ENCODE results near the gene ACP7. TPM values are rescaled to one million over a fixed set of nuclear protein-coding genes. Genes with fewer than 3 reads are reported as not detected.

Gene ACP7
- total and polyA plus RNA-seq, 2 experiments from 2014 or later: 0.27 to 0.45 TPM

DNA sequence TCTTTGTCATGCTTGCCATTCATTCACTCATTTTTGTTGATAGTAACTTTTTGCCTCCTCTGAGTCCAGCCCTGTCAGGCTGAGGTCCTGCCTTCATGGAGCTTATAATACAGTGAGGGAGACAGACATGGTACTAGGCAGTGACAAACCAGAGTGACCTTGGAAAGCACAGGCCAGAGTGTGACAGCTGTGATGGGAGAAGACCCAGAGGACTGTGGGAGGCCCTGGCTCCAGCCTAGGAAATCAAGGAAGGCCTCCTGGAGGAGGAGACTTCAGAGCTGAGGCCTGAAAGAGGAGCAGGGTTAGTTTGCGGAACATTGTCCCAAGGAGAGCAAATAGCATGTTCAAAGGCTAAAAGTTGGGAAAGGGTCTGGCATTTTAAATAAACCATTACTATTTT is 61.9 kb downstream of the ACP7 start:
- Mint-ChIP-seq H3K9me3 (0 out of 3 replicates have a peak, but pooled peaks cover 6% of the 10 kb centered on the region), H3K36me3 (ENCODE audit: low read depth) (peaks cover 10% of the 10 kb centered on the region), H3K27ac (no peak overlapping the region), H3K4me1 (peaks cover 59% of the 10 kb centered on the region), H3K27me3 (ENCODE audit: insufficient read depth, low read depth, poor library complexity) (peaks cover 13% of the 10 kb centered on the region), H3K4me3 (no peak overlapping the region)
- Histone ChIP-seq H3K4me3 (no peak overlapping the region), H2AFZ (no peak overlapping the region), H3F3A (replicated peaks; ENCODE audit: low read depth) (peaks cover 15% of the 10 kb centered on the region; the same call in 1 of the 2 replicates), H3K79me2 (replicated peaks; ENCODE audit: insufficient read depth) (peaks cover 72% of the 10 kb centered on the region), H3K9me2 (ENCODE audit: insufficient read depth) (no peaks in the 10 kb centered on the region), H3K36me3 (ENCODE audit: insufficient read depth) (no peaks in the 10 kb centered on the region), H3K4me1 (ENCODE audit: insufficient read depth) (peaks cover 34% of the 10 kb centered on the region), H4K20me1 (replicated peaks; ENCODE audit: insufficient read depth) (peaks cover 19% of the 10 kb centered on the region), H3K27me3 (ENCODE audit: insufficient read depth) (no peaks in the 10 kb centered on the region), H3K4me2 (peak overlapping the region; percentile 65), H3K27ac (ENCODE audit: low read depth) (no peak overlapping the region)
- ATAC-seq (no peak), DNase-seq (ENCODE audit: low spot score) (no peak)
- TF ChIP-seq, protein P1, sequence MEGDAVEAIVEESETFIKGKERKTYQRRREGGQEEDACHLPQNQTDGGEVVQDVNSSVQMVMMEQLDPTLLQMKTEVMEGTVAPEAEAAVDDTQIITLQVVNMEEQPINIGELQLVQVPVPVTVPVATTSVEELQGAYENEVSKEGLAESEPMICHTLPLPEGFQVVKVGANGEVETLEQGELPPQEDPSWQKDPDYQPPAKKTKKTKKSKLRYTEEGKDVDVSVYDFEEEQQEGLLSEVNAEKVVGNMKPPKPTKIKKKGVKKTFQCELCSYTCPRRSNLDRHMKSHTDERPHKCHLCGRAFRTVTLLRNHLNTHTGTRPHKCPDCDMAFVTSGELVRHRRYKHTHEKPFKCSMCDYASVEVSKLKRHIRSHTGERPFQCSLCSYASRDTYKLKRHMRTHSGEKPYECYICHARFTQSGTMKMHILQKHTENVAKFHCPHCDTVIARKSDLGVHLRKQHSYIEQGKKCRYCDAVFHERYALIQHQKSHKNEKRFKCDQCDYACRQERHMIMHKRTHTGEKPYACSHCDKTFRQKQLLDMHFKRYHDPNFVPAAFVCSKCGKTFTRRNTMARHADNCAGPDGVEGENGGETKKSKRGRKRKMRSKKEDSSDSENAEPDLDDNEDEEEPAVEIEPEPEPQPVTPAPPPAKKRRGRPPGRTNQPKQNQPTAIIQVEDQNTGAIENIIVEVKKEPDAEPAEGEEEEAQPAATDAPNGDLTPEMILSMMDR (conservative IDR thresholded peaks at IDR 0.05; ENCODE audit: low read depth in 2 of 2): no peak
- TF ChIP-seq CREB1 (CRISPR knock-in tag; IDR thresholded peaks at IDR 0.05; ENCODE audit: low read depth) (no peak), STAT1 (IDR thresholded peaks at IDR 0.05; ENCODE audit: unreplicated experiment) (no peak), EZH2phosphoT487 (IDR thresholded peaks at IDR 0.05; ENCODE audit: unreplicated experiment) (no peak)
- TF ChIP-seq, protein P2, sequence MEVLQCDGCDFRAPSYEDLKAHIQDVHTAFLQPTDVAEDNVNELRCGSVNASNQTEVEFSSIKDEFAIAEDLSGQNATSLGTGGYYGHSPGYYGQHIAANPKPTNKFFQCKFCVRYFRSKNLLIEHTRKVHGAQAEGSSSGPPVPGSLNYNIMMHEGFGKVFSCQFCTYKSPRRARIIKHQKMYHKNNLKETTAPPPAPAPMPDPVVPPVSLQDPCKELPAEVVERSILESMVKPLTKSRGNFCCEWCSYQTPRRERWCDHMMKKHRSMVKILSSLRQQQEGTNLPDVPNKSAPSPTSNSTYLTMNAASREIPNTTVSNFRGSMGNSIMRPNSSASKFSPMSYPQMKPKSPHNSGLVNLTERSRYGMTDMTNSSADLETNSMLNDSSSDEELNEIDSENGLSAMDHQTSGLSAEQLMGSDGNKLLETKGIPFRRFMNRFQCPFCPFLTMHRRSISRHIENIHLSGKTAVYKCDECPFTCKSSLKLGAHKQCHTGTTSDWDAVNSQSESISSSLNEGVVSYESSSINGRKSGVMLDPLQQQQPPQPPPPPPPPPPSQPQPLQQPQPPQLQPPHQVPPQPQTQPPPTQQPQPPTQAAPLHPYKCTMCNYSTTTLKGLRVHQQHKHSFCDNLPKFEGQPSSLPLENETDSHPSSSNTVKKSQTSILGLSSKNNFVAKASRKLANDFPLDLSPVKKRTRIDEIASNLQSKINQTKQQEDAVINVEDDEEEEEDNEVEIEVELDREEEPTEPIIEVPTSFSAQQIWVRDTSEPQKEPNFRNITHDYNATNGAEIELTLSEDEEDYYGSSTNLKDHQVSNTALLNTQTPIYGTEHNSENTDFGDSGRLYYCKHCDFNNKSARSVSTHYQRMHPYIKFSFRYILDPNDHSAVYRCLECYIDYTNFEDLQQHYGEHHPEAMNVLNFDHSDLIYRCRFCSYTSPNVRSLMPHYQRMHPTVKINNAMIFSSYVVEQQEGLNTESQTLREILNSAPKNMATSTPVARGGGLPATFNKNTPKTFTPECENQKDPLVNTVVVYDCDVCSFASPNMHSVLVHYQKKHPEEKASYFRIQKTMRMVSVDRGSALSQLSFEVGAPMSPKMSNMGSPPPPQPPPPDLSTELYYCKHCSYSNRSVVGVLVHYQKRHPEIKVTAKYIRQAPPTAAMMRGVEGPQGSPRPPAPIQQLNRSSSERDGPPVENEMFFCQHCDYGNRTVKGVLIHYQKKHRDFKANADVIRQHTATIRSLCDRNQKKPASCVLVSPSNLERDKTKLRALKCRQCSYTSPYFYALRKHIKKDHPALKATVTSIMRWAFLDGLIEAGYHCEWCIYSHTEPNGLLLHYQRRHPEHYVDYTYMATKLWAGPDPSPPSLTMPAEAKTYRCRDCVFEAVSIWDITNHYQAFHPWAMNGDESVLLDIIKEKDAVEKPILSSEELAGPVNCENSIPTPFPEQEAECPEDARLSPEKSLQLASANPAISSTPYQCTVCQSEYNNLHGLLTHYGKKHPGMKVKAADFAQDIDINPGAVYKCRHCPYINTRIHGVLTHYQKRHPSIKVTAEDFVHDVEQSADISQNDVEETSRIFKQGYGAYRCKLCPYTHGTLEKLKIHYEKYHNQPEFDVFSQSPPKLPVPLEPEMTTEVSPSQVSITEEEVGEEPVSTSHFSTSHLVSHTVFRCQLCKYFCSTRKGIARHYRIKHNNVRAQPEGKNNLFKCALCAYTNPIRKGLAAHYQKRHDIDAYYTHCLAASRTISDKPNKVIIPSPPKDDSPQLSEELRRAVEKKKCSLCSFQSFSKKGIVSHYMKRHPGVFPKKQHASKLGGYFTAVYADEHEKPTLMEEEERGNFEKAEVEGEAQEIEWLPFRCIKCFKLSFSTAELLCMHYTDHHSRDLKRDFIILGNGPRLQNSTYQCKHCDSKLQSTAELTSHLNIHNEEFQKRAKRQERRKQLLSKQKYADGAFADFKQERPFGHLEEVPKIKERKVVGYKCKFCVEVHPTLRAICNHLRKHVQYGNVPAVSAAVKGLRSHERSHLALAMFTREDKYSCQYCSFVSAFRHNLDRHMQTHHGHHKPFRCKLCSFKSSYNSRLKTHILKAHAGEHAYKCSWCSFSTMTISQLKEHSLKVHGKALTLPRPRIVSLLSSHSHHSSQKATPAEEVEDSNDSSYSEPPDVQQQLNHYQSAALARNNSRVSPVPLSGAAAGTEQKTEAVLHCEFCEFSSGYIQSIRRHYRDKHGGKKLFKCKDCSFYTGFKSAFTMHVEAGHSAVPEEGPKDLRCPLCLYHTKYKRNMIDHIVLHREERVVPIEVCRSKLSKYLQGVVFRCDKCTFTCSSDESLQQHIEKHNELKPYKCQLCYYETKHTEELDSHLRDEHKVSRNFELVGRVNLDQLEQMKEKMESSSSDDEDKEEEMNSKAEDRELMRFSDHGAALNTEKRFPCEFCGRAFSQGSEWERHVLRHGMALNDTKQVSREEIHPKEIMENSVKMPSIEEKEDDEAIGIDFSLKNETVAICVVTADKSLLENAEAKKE (CRISPR knock-in tag; IDR thresholded peaks at IDR 0.05): no peak
